ENCODE data around the gene CYTH1.

GRCh38 chr17:78732354-78732753 lies 49.7 kb downstream of the CYTH1 start:
- no peak for TF ChIP-seq SUZ12 (IDR thresholded peaks at IDR 0.05; ENCODE audit: extremely low read depth, insufficient read depth, insufficient read length)
- no peak for TF ChIP-seq YY1 (IDR thresholded peaks at IDR 0.05; ENCODE audit: insufficient read depth, insufficient read length)
- TF ChIP-seq ZNF274 (IDR thresholded peaks at IDR 0.05; ENCODE audit: low read depth, low read length) = no peak
